Vagina (tissue), 2 donors: ENCODE measurements around the gene INTS14.

ENCODE experiments used
- CTCF ChIP-seq, 3 experiments: fragments of 450-650 bp in 2 of 3; fragments of 200-600 bp in 1 of 3; sonication (generic) in 1 of 3; IDR thresholded peaks; one replicate each; pipeline ENCODE4 v1.5.1; 2017 to 2019; ENCODE audit warnings: antibody characterized with exemption in 3 of 3, mild to moderate bottlenecking in 2 of 3, moderate library complexity in 2 of 3
- POLR2AphosphoS5 ChIP-seq, 2 donors: sonication (generic); formaldehyde crosslinking; IDR thresholded peaks; one replicate each; pipeline ENCODE4 v1.9.0; 2017; ENCODE audit warnings: antibody characterized with exemption in 2 of 2, mild to moderate bottlenecking in 2 of 2, low read depth in 1 of 2; ENCODE audit not compliant: insufficient read depth in 1 of 2

GRCh38 chr15:65655457-65655856 lies 44.5 kb upstream of the INTS14 start:
- TF ChIP-seq CTCF (IDR thresholded peaks at IDR 0.05) (no peak), POLR2AphosphoS5 (IDR thresholded peaks at IDR 0.05; ENCODE audit: insufficient read depth in 1 of 2, low read depth in 1 of 2) (no peak)
